ENCODE measurements around the gene SCN7A. TPM values are rescaled to one million over a fixed set of nuclear protein-coding genes. Genes with fewer than 3 reads are reported as not detected.

The SCN7A gene
- total RNA-seq, 1 donor from 2014 or later = not detected

DNA sequence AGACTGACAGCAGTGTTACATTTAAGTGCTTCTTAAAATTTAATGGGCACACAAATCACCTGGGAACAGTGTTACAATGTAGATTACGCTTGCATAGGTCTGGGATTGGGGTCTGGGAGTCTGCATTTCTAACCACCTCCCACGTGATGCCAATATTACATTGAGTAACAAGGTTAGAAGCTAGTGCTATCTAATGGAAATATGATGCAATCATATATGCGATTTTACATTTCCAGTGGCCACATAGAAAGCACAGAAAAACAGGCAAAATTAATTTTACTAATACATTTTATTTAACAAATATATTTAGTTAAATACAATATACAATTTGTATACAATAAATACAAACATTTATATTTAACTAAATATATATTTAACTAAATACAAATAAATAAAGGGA, 53.7 kb downstream of the SCN7A start:
- H3K4me1 Mint-ChIP-seq (ENCODE audit: low read depth) = no peaks in the 10 kb centered on the region
- intact Hi-C loops (cut with micrococcal nuclease) = no loop called here
- DNase-seq (ENCODE audit: low spot score) = no peak
- no peak overlapping the region for H3K27ac Mint-ChIP-seq
- no peak overlapping the region for H3K4me3 Mint-ChIP-seq (ENCODE audit: low read depth)
- no peaks in the 10 kb centered on the region for H3K36me3 Mint-ChIP-seq (ENCODE audit: low read depth)
- H3K9me3 Mint-ChIP-seq = no peaks in the 10 kb centered on the region
- H3K27me3 Mint-ChIP-seq (ENCODE audit: low read depth) = no peaks in the 10 kb centered on the region

DNA sequence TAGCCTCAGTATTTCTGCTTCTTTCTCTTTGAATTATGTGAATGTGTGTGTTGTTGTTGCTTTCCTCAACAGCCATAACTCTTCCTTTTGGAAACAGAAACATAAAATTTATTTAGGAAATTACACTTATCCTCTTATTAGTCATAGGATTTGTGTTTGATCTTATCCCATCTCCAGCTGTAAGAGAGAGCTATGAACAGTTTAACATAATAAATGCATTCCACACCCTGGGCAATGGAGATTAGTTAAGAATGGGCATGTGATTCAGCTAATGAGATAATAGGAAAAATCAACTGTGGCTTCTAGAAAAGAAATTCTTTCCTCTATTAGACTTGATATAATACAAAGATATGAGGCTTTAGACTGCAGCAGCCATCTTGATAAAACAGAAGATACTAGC, 55.0 kb downstream of the SCN7A start:
- intact Hi-C loops (cut with micrococcal nuclease) = no loop called here
- H3K27ac Mint-ChIP-seq = no peak overlapping the region
- no peak for DNase-seq (ENCODE audit: low spot score)
- no peaks in the 10 kb centered on the region for H3K36me3 Mint-ChIP-seq (ENCODE audit: low read depth)
- no peaks in the 10 kb centered on the region for H3K4me1 Mint-ChIP-seq (ENCODE audit: low read depth)
- H3K9me3 Mint-ChIP-seq = no peaks in the 10 kb centered on the region
- no peaks in the 10 kb centered on the region for H3K27me3 Mint-ChIP-seq (ENCODE audit: low read depth)
- no peak overlapping the region for H3K4me3 Mint-ChIP-seq (ENCODE audit: low read depth)

DNA sequence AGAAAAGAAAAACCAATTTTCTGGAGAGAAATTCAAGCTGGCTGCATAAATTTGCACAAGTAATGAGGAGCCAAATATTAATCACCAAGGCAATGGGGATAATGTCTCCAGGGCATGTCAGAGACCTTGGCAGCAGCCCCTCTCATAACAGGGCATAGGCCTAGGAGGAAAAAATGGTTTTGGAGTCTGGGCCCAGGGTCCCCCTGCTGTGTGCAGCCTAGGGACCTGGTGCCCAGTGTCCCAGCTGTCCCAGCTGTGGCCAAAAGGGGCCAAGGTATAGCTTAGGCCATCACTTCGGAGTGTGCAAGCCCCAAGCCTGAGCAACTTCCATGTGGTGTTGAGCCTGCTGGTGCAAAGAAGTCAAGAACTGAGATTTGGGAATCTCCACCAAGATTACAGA, 57.1 kb downstream of the SCN7A start:
- DNase-seq (ENCODE audit: low spot score) = no peak
- no peak overlapping the region for H3K4me3 Mint-ChIP-seq (ENCODE audit: low read depth)
- H3K27ac Mint-ChIP-seq = no peak overlapping the region
- intact Hi-C loops (cut with micrococcal nuclease) = no loop called here
- no peaks in the 10 kb centered on the region for H3K36me3 Mint-ChIP-seq (ENCODE audit: low read depth)
- no peaks in the 10 kb centered on the region for H3K9me3 Mint-ChIP-seq
- no peaks in the 10 kb centered on the region for H3K4me1 Mint-ChIP-seq (ENCODE audit: low read depth)
- H3K27me3 Mint-ChIP-seq (ENCODE audit: low read depth) = no peaks in the 10 kb centered on the region

DNA sequence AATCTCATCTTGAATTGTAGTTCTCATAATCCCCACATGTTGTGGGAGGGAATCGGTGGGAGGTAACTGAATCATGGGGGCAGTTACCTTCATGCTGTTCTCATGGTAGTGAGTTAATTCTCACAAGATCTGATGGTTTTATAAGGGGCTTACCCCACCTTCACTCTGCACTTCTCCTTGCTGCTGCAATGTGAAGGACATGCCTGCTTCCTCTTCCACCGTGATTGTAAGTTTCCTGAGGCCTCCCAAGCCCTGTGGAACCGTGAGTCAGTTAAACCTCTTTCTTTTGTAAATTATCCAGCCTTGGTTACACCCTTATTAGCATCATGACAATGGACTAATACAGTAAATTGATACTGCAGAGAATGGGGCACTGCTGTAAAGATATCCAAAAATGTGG, 57.9 kb downstream of the SCN7A start:
- Mint-ChIP-seq H3K27ac (no peak overlapping the region), H3K9me3 (no peaks in the 10 kb centered on the region), H3K36me3 (ENCODE audit: low read depth) (no peaks in the 10 kb centered on the region), H3K27me3 (ENCODE audit: low read depth) (no peaks in the 10 kb centered on the region), H3K4me1 (ENCODE audit: low read depth) (no peaks in the 10 kb centered on the region), H3K4me3 (ENCODE audit: low read depth) (no peak overlapping the region)
- no peak for DNase-seq (ENCODE audit: low spot score)
- intact Hi-C loops (cut with micrococcal nuclease) = no loop called here

DNA sequence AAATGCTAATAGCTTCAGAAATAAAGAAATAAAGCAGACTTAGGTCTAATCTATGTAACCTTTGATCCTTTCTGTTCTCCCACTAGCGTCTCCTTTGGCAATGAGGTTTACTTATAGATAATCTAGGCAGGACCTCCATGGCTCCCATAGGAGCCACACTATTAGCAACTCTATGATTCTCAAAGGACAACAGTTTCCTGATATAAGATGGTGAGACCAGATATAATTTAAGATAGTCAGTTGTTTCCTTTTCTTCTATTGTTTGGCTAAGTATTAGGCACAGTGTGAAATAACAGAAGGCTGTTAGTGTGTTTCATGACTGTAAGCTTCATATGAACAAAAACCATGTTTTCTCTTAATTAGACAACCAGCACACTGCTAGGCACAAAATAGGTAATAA, 59.6 kb downstream of the SCN7A start:
- Mint-ChIP-seq H3K4me3 (ENCODE audit: low read depth) (no peak overlapping the region), H3K36me3 (ENCODE audit: low read depth) (no peaks in the 10 kb centered on the region), H3K27ac (no peak overlapping the region), H3K9me3 (no peaks in the 10 kb centered on the region), H3K4me1 (ENCODE audit: low read depth) (no peaks in the 10 kb centered on the region), H3K27me3 (ENCODE audit: low read depth) (no peaks in the 10 kb centered on the region)
- intact Hi-C loops (cut with micrococcal nuclease) = no loop called here
- DNase-seq (ENCODE audit: low spot score) = no peak

DNA sequence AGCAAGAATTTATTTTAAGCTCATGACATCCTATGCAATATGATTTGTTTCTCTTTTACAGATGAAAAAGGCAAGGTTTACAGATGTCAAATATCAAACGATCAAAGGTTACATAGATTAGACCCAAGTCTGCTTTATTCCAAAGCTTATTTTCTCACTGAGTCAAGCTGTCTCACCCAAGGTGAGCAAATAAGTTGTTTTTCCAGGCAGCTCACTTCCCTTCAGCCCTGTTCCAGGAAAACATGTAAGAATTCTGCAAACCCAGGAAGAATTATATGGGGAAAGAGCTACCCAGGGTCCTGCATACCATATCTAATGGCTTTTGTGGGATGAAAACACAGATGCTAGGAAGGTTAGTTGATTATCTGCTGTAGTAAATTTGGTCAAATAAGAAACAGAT, 60.6 kb downstream of the SCN7A start:
- intact Hi-C loops (cut with micrococcal nuclease) = no loop called here
- H3K4me1 Mint-ChIP-seq (ENCODE audit: low read depth) = no peaks in the 10 kb centered on the region
- H3K27me3 Mint-ChIP-seq (ENCODE audit: low read depth) = no peaks in the 10 kb centered on the region
- H3K27ac Mint-ChIP-seq = no peak overlapping the region
- H3K9me3 Mint-ChIP-seq = no peaks in the 10 kb centered on the region
- no peaks in the 10 kb centered on the region for H3K36me3 Mint-ChIP-seq (ENCODE audit: low read depth)
- no peak for DNase-seq (ENCODE audit: low spot score)
- no peak overlapping the region for H3K4me3 Mint-ChIP-seq (ENCODE audit: low read depth)

DNA sequence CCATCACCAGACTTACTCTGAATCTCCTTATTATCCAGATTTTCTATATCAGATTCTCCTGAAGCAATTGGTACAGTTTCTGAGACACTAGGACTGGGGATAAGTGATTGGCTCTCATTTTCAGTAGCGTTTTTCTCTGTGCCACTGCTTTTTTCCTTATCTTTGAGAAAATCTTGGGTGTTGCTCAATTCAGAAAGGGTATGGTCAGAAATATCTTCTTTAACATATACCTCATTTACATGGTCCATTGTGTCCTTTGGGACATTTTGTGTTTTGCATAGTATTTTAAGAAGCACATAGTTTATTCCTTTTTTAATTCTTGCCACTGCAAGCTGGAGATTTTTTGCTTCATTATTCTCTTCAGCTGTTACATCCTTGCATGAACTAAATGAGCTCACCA, 61.7 kb downstream of the SCN7A start:
- Mint-ChIP-seq H3K36me3 (ENCODE audit: low read depth) (no peaks in the 10 kb centered on the region), H3K4me1 (ENCODE audit: low read depth) (no peaks in the 10 kb centered on the region), H3K4me3 (ENCODE audit: low read depth) (no peak overlapping the region), H3K27ac (no peak overlapping the region), H3K27me3 (ENCODE audit: low read depth) (no peaks in the 10 kb centered on the region), H3K9me3 (no peaks in the 10 kb centered on the region)
- DNase-seq (ENCODE audit: low spot score) = no peak
- intact Hi-C loops (cut with micrococcal nuclease) = no loop called here

DNA sequence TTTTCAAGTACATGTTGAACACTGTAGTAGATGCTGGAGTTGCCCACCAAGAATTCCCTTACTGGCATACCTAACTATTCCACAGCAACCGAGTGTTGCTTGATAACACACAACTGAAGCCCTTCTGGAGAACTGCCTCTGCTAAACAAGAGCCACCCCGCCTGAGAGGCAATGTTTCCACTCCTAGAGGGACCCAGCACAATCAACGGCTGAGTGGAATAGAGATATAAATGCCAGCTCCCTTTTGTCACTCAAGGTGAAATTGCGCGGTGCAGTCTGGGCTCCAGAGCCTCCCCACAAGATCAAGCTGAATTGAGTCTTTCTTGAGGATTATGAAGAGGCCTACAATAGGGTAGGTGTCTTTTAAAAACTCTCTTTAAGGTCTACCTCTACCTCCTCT, 69.2 kb downstream of the SCN7A start:
- no peak for DNase-seq (ENCODE audit: low spot score)
- no peaks in the 10 kb centered on the region for H3K27me3 Mint-ChIP-seq (ENCODE audit: low read depth)
- H3K4me3 Mint-ChIP-seq (ENCODE audit: low read depth) = no peak overlapping the region
- intact Hi-C loops (cut with micrococcal nuclease) = no loop called here
- no peaks in the 10 kb centered on the region for H3K36me3 Mint-ChIP-seq (ENCODE audit: low read depth)
- H3K4me1 Mint-ChIP-seq (ENCODE audit: low read depth) = no peaks in the 10 kb centered on the region
- H3K9me3 Mint-ChIP-seq = no peaks in the 10 kb centered on the region
- H3K27ac Mint-ChIP-seq = no peak overlapping the region

DNA sequence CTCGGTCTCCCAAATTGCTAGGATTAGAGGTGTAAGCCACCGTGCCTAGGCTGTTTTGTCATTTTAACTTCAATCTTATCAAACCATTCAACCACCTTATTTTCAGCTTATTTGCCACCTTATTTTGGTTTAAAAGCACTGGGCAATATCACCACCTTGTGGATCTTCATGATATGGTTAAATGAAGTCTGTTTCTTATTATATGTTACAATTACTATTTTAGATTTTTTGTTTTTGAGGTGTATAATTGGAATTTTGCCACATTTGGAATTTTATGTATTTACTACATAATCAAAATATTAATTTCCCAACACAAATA, 74.5 kb downstream of the SCN7A start:
- no peaks in the 10 kb centered on the region for H3K9me3 Mint-ChIP-seq

DNA sequence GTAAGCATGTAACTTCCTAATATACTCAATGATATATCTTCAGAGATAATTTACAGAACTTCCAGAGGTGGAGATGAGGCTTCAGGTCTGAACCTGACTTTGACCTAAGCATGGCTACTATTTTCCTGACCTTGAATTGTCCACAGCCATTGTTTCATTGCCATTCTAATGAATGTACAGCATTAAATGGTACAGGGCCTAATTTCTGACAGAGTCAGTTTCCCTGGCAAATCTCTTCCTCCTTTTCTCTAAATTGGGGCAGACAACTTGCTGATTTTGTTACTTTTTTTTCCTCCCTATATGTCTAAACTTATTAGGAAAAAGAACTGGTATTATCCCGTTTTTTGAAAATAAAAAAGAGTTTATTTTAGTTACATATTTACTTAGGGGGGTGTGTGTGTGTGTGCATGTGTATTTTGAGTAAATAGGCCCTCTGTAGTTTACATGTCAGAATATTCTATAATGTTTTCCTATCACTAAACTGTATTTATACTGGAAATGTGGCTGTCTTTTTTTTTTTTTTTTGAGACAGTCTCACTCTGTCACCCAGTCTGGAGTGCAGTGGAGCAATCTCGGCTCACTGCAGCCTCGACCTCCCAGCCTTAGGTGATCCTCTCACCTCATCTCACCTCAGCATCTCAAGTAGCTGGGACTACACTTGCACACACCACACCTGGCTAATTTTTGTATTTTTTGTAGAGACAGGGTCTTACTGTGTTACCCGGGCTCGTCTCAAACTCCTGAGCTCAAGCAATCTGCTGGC, 75.0 kb downstream of the SCN7A start:
- no peaks in the 10 kb centered on the region for H3K36me3 Mint-ChIP-seq (ENCODE audit: low read depth)

More for the DNA sequence above, 74.5 kb downstream of the SCN7A start:
- DNase-seq (ENCODE audit: low spot score) = no peak
- H3K4me1 Mint-ChIP-seq (ENCODE audit: low read depth) = no peaks in the 10 kb centered on the region
- H3K27ac Mint-ChIP-seq = no peak overlapping the region
- intact Hi-C loops (cut with micrococcal nuclease) = no loop called here
- no peaks in the 10 kb centered on the region for H3K27me3 Mint-ChIP-seq (ENCODE audit: low read depth)
- H3K4me3 Mint-ChIP-seq (ENCODE audit: low read depth) = no peak overlapping the region
- H3K36me3 Mint-ChIP-seq (ENCODE audit: low read depth) = no peaks in the 10 kb centered on the region

DNA sequence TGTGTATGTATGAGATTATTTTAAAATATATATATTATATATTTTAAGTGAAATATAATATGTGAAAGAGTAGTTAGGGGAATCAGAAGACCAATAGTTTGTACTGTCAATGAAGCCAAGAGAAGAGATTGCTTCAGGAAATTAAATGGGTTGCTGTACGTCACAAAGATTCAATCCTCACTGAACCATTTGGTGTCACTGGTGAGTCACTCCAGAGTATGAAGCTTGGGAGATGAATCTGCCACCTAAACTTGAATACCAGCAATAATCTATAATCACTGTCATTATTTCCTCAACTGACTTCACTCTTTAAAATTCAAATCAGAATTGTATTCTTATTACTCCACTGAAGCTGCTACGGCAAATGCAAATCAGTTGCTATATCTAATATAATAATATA, 76.4 kb downstream of the SCN7A start:
- no peaks in the 10 kb centered on the region for H3K27me3 Mint-ChIP-seq (ENCODE audit: low read depth)
- intact Hi-C loops (cut with micrococcal nuclease) = no loop called here
- no peak for DNase-seq (ENCODE audit: low spot score)
- H3K36me3 Mint-ChIP-seq (ENCODE audit: low read depth) = no peaks in the 10 kb centered on the region
- H3K4me1 Mint-ChIP-seq (ENCODE audit: low read depth) = no peaks in the 10 kb centered on the region
- no peaks in the 10 kb centered on the region for H3K9me3 Mint-ChIP-seq
- no peak overlapping the region for H3K4me3 Mint-ChIP-seq (ENCODE audit: low read depth)
- H3K27ac Mint-ChIP-seq = no peak overlapping the region

More for the DNA sequence above, 75.0 kb downstream of the SCN7A start:
- intact Hi-C loops (cut with micrococcal nuclease) = no loop called here
- Mint-ChIP-seq H3K9me3 (no peaks in the 10 kb centered on the region), H3K4me3 (ENCODE audit: low read depth) (no peak overlapping the region), H3K4me1 (ENCODE audit: low read depth) (no peaks in the 10 kb centered on the region), H3K27me3 (ENCODE audit: low read depth) (no peaks in the 10 kb centered on the region), H3K27ac (no peak overlapping the region)
- no peak for DNase-seq (ENCODE audit: low spot score)

DNA sequence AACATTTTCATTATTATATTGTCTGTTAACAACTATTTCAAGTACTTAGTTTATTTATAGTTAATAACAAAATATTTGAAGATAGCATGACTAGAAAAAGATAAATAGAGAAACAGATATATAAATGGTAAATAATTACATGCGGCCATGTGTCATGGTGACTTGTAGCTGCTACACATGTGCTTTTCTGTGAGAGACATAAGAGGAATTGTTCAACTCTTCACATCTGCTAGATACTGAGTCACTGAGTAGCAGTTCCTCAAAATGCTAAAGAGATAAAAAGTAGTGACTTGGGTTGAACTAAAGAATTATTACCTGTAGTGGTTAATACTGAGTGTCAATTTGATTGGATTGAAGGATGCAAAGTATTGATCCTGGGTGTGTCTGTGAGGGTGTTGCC, 80.8 kb downstream of the SCN7A start:
- Mint-ChIP-seq H3K4me1 (ENCODE audit: low read depth) (no peaks in the 10 kb centered on the region), H3K4me3 (ENCODE audit: low read depth) (no peak overlapping the region), H3K9me3 (no peaks in the 10 kb centered on the region), H3K36me3 (ENCODE audit: low read depth) (no peaks in the 10 kb centered on the region), H3K27ac (no peak overlapping the region), H3K27me3 (ENCODE audit: low read depth) (no peaks in the 10 kb centered on the region)
- no peak for DNase-seq (ENCODE audit: low spot score)
- intact Hi-C loops (cut with micrococcal nuclease) = no loop called here

DNA sequence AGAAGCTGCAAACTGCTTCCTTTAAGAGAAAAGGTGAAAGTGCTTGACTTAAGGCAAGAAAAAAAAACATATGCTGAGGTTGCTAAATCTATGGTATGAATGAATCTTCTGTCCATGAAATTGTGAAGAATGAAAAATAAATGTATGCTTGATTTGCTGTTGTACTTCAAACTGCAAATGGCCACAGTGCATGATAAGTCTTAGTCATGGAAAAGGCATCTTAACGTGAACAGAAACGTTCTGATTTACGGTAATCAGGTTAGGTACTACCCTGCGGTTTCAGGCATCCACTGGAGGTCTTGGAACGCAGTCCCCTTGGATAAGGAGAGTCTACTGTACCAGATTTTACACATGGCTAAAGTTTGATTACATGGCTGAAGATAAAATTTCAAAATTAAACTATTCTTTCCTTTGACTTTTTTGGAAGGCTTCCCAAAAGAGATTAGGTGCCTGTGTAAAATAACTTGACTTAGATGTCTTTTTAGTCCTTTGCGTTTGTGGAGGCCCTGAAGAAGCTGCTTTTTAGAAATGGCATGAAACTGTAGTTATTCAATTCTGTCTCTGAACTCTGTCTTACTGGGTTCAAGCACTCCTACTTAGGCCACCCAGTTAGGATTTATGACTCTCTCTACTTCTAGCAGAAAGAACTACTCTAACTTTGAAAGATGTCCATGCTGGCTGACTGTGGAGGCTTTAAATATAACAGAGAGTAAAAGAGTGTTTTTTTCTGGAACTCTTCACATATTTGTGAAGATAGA, 82.4 kb downstream of the SCN7A start:
- no peak for DNase-seq (ENCODE audit: low spot score)
- no peaks in the 10 kb centered on the region for H3K36me3 Mint-ChIP-seq (ENCODE audit: low read depth)
- H3K4me1 Mint-ChIP-seq (ENCODE audit: low read depth) = no peaks in the 10 kb centered on the region
- H3K27me3 Mint-ChIP-seq (ENCODE audit: low read depth) = no peaks in the 10 kb centered on the region
- no peak overlapping the region for H3K27ac Mint-ChIP-seq
- no peak overlapping the region for H3K4me3 Mint-ChIP-seq (ENCODE audit: low read depth)
- intact Hi-C loops (cut with micrococcal nuclease) = no loop called here
- no peaks in the 10 kb centered on the region for H3K9me3 Mint-ChIP-seq

All from activated T-helper 2 cell treated with anti-CD3 and anti-CD28 coated beads, Interferon-gamma antibody, Interleukin-2, Interleukin-4, amounts not matched to agents 10 μg/mL and 5 μg/mL and 100 μg/mL, durations not matched to agents 14 hours and 24 hours and 36 hours (primary cell).